GM23338 (cell line): ENCODE results near the gene GFER. TPM values are rescaled to one million over a fixed set of nuclear protein-coding genes. Genes with fewer than 3 reads are reported as not detected.

Experiments used
- ATAC-seq: fragments of 200-7000 bp; cut with Tn5 transposase; 3 replicates; pipeline ENCODE4 v1.9.1; 2020
- DNase-seq: peaks from one replicate; pipeline ENCODE4 v3.0.0-alpha.2; 2015; ENCODE audit warnings: low spot score
- H2AFZ ChIP-seq: fragments of 200-600 bp; sonication (generic); 2 replicates; pipeline ENCODE4 v1.8.0; 2016; ENCODE audit warnings: antibody characterized with exemption, mild to moderate bottlenecking, moderate library complexity
- H3F3A ChIP-seq: fragments of 200-600 bp; sonication (generic); replicated peaks from 2 replicates; pipeline ENCODE4 v1.8.0; 2017; ENCODE audit warnings: antibody characterized with exemption, mixed run types, low read depth
- H3K27ac ChIP-seq: fragments of 200-600 bp; sonication (generic); 2 replicates; pipeline ENCODE4 v1.6.1; 2016; ENCODE audit warnings: low read depth
- H3K27me3 ChIP-seq: fragments of 200-600 bp; sonication (generic); 2 replicates; pipeline ENCODE4 v1.8.0; 2016; ENCODE audit warnings: mild to moderate bottlenecking, mixed run types, moderate library complexity; ENCODE audit not compliant: insufficient read depth
- H3K36me3 ChIP-seq: fragments of 200-600 bp; sonication (generic); 2 replicates; pipeline ENCODE4 v1.8.0; 2016; ENCODE audit warnings: mild to moderate bottlenecking; ENCODE audit not compliant: insufficient read depth
- H3K4me1 ChIP-seq: fragments of 200-600 bp; sonication (generic); 2 replicates; pipeline ENCODE4 v1.8.0; 2016; ENCODE audit warnings: mild to moderate bottlenecking, moderate library complexity; ENCODE audit not compliant: insufficient read depth
- H3K4me2 ChIP-seq: fragments of 200-600 bp; sonication (generic); 2 replicates; pipeline ENCODE4 v1.7.1; 2017; ENCODE audit warnings: mixed run types
- H3K4me3 ChIP-seq: fragments of 200-600 bp; sonication (generic); 2 replicates; pipeline ENCODE4 v1.6.1; 2016; ENCODE audit warnings: mixed run types
- H3K79me2 ChIP-seq: fragments of 200-600 bp; sonication (generic); replicated peaks from 2 replicates; pipeline ENCODE4 v1.8.0; 2017; ENCODE audit warnings: mild to moderate bottlenecking; ENCODE audit not compliant: insufficient read depth
- H3K9me2 ChIP-seq: fragments of 200-600 bp; sonication (generic); 2 replicates; pipeline ENCODE4 v1.8.0; 2017; ENCODE audit not compliant: insufficient read depth
- H4K20me1 ChIP-seq: fragments of 200-600 bp; sonication (generic); replicated peaks from 2 replicates; pipeline ENCODE4 v1.8.0; 2017; ENCODE audit warnings: mild to moderate bottlenecking; ENCODE audit not compliant: insufficient read depth
- H3K27ac Mint-ChIP-seq: 2 replicates; pipeline ENCODE4 v1.8.0; 2020; ENCODE audit warnings: inconsistent platforms, mild to moderate bottlenecking, moderate library complexity, mixed read lengths
- H3K27me3 Mint-ChIP-seq: 3 replicates; pipeline ENCODE4 v1.8.0; 2022; ENCODE audit warnings: low read depth, mild to moderate bottlenecking, moderate library complexity, mixed read lengths, inconsistent platforms; ENCODE audit not compliant: insufficient read depth, poor library complexity
- H3K36me3 Mint-ChIP-seq: 3 replicates; pipeline ENCODE4 v1.8.0; 2021; ENCODE audit warnings: low read depth, mild to moderate bottlenecking, inconsistent platforms, moderate library complexity, mixed read lengths
- H3K4me1 Mint-ChIP-seq: 3 replicates; pipeline ENCODE4 v1.8.0; 2020; ENCODE audit warnings: mild to moderate bottlenecking, inconsistent platforms, mixed read lengths
- H3K4me3 Mint-ChIP-seq: 3 replicates; pipeline ENCODE4 v1.8.0; 2021; ENCODE audit warnings: moderate library complexity, mild to moderate bottlenecking, inconsistent platforms, mixed read lengths
- H3K9me3 Mint-ChIP-seq: 3 replicates; pipeline ENCODE4 v1.8.0; 2020; ENCODE audit warnings: moderate library complexity, mild to moderate bottlenecking, inconsistent platforms, mixed read lengths
- CREB1 ChIP-seq: fragments of 250-450 bp; sonication (Bioruptor Pico); IDR thresholded peaks from 2 replicates; pipeline ENCODE4 v1.5.0; 2020; ENCODE audit warnings: low read depth, mild to moderate bottlenecking, moderate library complexity
- ETS1 ChIP-seq: IDR thresholded peaks from 2 replicates; pipeline ENCODE4 v1.6.1; 2016; ENCODE audit warnings: antibody characterized with exemption
- EZH2 ChIP-seq: fragments of 200-600 bp; sonication (generic); IDR thresholded peaks from one replicate; pipeline ENCODE4 v1.8.0; 2017; ENCODE audit warnings: antibody characterized with exemption, mild to moderate bottlenecking, low read depth; ENCODE audit not compliant: unreplicated experiment
- EZH2phosphoT487 ChIP-seq: fragments of 200-600 bp; sonication (generic); IDR thresholded peaks from one replicate; pipeline ENCODE4 v1.8.1; 2018; ENCODE audit warnings: antibody characterized with exemption; ENCODE audit not compliant: unreplicated experiment
- JUNB ChIP-seq: IDR thresholded peaks from one replicate; pipeline ENCODE4 v1.6.1; 2016; ENCODE audit warnings: antibody characterized with exemption; ENCODE audit not compliant: unreplicated experiment
- NANOG ChIP-seq: IDR thresholded peaks from 2 replicates; pipeline ENCODE4 v1.6.1; 2016; ENCODE audit warnings: antibody characterized with exemption, borderline replicate concordance
- POLR2AphosphoS5 ChIP-seq: IDR thresholded peaks from 2 replicates; pipeline ENCODE4 v1.6.1; 2016; ENCODE audit warnings: antibody characterized with exemption, low read depth
- STAT1 ChIP-seq: IDR thresholded peaks from one replicate; pipeline ENCODE4 v1.6.1; 2016; ENCODE audit warnings: antibody characterized with exemption; ENCODE audit not compliant: unreplicated experiment
- ZNF114 ChIP-seq: fragments of 250-450 bp; sonication (Bioruptor Pico); IDR thresholded peaks from 2 replicates; pipeline ENCODE4 v1.5.0; 2020; ENCODE audit warnings: mild to moderate bottlenecking, moderate library complexity
- ZNF331 ChIP-seq: fragments of 250-450 bp; sonication (Bioruptor Pico); IDR thresholded peaks from 2 replicates; pipeline ENCODE4 v1.5.0; 2020; ENCODE audit warnings: low read depth, mild to moderate bottlenecking, moderate library complexity
- polyA plus RNA-seq: library from polyadenylated mRNA; unstranded; fragments of >200 nt; fragmentation: Nextera tagmentation; extraction: Ambion mirVana; gene quantifications from 2 replicates; pipeline ENCODE4 v1.2.1, GENCODE V29; 2016
- total RNA-seq: library from RNA; depleted of rRNA; stranded (reverse); fragments of >200 nt; shearing (Covaris generic); gene quantifications from 2 replicates; pipeline ENCODE4 v1.2.3, GENCODE V29; 2014
- TF ChIP-seq, protein P1 (sequence below), 2 experiments: fragments of 200-600 bp in 1 of 2; sonication (generic) in 1 of 2; conservative IDR thresholded peaks; 2 replicates each; pipeline versions ENCODE4 v1.5.1 to v1.6.1; 2016 to 2017; ENCODE audit warnings: antibody characterized with exemption in 2 of 2, low read depth in 2 of 2, mild to moderate bottlenecking in 2 of 2, moderate library complexity in 1 of 2
- TF ChIP-seq, protein P2 (sequence below): fragments of 250-450 bp; sonication (Bioruptor Pico); IDR thresholded peaks from 2 replicates; pipeline ENCODE4 v1.5.0; 2020; ENCODE audit warnings: mild to moderate bottlenecking, moderate library complexity
- TF ChIP-seq, protein P3 (sequence below): IDR thresholded peaks from one replicate; pipeline ENCODE4 v1.6.1; 2018; ENCODE audit warnings: antibody characterized with exemption; ENCODE audit not compliant: unreplicated experiment

The GFER gene
- total and polyA plus RNA-seq, 2 experiments from 2014 or later = 40.1 to 64.5 TPM

GRCh38 chr16:2035431-2036199, 51.6 kb downstream of the GFER start:
- H3K4me2 ChIP-seq = no peak overlapping the region
- no peak overlapping the region for H3K27ac ChIP-seq
- peaks cover 12% of the 10 kb centered on the region for H3K27me3 Mint-ChIP-seq
- no peak overlapping the region for H3K4me3 Mint-ChIP-seq
- no peak overlapping the region for H2AFZ ChIP-seq
- no peaks in the 10 kb centered on the region for H3K27me3 ChIP-seq
- no peak overlapping the region for H3K4me3 ChIP-seq
- 0 out of 2 replicates have a peak, but pooled peaks cover 3% of the 10 kb centered on the region for H4K20me1 ChIP-seq
- no peaks in the 10 kb centered on the region for H3K36me3 ChIP-seq
- H3K9me3 Mint-ChIP-seq = no peaks in the 10 kb centered on the region
- H3K27ac Mint-ChIP-seq = no peak overlapping the region
- H3K9me2 ChIP-seq = no peaks in the 10 kb centered on the region
- peaks cover 8% of the 10 kb centered on the region for H3K4me1 Mint-ChIP-seq
- DNase-seq (no peak), ATAC-seq (peak; percentile 13)
- H3F3A ChIP-seq = no peaks in the 10 kb centered on the region
- no peaks in the 10 kb centered on the region for H3K36me3 Mint-ChIP-seq
- H3K79me2 ChIP-seq = no peaks in the 10 kb centered on the region
- H3K4me1 ChIP-seq = no peaks in the 10 kb centered on the region
- TF ChIP-seq ZNF114 (CRISPR knock-in tag) (no peak), EZH2phosphoT487 (no peak), STAT1 (no peak), ETS1 (no peak), JUNB (no peak), EZH2 (no peak), POLR2AphosphoS5 (no peak), NANOG (no peak), ZNF331 (no peak), CREB1 (CRISPR knock-in tag) (no peak)
- TF ChIP-seq, protein P1, sequence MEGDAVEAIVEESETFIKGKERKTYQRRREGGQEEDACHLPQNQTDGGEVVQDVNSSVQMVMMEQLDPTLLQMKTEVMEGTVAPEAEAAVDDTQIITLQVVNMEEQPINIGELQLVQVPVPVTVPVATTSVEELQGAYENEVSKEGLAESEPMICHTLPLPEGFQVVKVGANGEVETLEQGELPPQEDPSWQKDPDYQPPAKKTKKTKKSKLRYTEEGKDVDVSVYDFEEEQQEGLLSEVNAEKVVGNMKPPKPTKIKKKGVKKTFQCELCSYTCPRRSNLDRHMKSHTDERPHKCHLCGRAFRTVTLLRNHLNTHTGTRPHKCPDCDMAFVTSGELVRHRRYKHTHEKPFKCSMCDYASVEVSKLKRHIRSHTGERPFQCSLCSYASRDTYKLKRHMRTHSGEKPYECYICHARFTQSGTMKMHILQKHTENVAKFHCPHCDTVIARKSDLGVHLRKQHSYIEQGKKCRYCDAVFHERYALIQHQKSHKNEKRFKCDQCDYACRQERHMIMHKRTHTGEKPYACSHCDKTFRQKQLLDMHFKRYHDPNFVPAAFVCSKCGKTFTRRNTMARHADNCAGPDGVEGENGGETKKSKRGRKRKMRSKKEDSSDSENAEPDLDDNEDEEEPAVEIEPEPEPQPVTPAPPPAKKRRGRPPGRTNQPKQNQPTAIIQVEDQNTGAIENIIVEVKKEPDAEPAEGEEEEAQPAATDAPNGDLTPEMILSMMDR (conservative IDR thresholded peaks at IDR 0.05; ENCODE audit: low read depth in 2 of 2) = no peak
- TF ChIP-seq, protein P2, sequence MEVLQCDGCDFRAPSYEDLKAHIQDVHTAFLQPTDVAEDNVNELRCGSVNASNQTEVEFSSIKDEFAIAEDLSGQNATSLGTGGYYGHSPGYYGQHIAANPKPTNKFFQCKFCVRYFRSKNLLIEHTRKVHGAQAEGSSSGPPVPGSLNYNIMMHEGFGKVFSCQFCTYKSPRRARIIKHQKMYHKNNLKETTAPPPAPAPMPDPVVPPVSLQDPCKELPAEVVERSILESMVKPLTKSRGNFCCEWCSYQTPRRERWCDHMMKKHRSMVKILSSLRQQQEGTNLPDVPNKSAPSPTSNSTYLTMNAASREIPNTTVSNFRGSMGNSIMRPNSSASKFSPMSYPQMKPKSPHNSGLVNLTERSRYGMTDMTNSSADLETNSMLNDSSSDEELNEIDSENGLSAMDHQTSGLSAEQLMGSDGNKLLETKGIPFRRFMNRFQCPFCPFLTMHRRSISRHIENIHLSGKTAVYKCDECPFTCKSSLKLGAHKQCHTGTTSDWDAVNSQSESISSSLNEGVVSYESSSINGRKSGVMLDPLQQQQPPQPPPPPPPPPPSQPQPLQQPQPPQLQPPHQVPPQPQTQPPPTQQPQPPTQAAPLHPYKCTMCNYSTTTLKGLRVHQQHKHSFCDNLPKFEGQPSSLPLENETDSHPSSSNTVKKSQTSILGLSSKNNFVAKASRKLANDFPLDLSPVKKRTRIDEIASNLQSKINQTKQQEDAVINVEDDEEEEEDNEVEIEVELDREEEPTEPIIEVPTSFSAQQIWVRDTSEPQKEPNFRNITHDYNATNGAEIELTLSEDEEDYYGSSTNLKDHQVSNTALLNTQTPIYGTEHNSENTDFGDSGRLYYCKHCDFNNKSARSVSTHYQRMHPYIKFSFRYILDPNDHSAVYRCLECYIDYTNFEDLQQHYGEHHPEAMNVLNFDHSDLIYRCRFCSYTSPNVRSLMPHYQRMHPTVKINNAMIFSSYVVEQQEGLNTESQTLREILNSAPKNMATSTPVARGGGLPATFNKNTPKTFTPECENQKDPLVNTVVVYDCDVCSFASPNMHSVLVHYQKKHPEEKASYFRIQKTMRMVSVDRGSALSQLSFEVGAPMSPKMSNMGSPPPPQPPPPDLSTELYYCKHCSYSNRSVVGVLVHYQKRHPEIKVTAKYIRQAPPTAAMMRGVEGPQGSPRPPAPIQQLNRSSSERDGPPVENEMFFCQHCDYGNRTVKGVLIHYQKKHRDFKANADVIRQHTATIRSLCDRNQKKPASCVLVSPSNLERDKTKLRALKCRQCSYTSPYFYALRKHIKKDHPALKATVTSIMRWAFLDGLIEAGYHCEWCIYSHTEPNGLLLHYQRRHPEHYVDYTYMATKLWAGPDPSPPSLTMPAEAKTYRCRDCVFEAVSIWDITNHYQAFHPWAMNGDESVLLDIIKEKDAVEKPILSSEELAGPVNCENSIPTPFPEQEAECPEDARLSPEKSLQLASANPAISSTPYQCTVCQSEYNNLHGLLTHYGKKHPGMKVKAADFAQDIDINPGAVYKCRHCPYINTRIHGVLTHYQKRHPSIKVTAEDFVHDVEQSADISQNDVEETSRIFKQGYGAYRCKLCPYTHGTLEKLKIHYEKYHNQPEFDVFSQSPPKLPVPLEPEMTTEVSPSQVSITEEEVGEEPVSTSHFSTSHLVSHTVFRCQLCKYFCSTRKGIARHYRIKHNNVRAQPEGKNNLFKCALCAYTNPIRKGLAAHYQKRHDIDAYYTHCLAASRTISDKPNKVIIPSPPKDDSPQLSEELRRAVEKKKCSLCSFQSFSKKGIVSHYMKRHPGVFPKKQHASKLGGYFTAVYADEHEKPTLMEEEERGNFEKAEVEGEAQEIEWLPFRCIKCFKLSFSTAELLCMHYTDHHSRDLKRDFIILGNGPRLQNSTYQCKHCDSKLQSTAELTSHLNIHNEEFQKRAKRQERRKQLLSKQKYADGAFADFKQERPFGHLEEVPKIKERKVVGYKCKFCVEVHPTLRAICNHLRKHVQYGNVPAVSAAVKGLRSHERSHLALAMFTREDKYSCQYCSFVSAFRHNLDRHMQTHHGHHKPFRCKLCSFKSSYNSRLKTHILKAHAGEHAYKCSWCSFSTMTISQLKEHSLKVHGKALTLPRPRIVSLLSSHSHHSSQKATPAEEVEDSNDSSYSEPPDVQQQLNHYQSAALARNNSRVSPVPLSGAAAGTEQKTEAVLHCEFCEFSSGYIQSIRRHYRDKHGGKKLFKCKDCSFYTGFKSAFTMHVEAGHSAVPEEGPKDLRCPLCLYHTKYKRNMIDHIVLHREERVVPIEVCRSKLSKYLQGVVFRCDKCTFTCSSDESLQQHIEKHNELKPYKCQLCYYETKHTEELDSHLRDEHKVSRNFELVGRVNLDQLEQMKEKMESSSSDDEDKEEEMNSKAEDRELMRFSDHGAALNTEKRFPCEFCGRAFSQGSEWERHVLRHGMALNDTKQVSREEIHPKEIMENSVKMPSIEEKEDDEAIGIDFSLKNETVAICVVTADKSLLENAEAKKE (CRISPR knock-in tag) = no peak
- TF ChIP-seq, protein P3, sequence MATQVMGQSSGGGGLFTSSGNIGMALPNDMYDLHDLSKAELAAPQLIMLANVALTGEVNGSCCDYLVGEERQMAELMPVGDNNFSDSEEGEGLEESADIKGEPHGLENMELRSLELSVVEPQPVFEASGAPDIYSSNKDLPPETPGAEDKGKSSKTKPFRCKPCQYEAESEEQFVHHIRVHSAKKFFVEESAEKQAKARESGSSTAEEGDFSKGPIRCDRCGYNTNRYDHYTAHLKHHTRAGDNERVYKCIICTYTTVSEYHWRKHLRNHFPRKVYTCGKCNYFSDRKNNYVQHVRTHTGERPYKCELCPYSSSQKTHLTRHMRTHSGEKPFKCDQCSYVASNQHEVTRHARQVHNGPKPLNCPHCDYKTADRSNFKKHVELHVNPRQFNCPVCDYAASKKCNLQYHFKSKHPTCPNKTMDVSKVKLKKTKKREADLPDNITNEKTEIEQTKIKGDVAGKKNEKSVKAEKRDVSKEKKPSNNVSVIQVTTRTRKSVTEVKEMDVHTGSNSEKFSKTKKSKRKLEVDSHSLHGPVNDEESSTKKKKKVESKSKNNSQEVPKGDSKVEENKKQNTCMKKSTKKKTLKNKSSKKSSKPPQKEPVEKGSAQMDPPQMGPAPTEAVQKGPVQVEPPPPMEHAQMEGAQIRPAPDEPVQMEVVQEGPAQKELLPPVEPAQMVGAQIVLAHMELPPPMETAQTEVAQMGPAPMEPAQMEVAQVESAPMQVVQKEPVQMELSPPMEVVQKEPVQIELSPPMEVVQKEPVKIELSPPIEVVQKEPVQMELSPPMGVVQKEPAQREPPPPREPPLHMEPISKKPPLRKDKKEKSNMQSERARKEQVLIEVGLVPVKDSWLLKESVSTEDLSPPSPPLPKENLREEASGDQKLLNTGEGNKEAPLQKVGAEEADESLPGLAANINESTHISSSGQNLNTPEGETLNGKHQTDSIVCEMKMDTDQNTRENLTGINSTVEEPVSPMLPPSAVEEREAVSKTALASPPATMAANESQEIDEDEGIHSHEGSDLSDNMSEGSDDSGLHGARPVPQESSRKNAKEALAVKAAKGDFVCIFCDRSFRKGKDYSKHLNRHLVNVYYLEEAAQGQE = no peak
